T-cell (primary cell): Measurements from ENCODE around the gene DNPH1. TPM values are rescaled to one million over a fixed set of nuclear protein-coding genes. Genes with fewer than 3 reads are reported as not detected.

ENCODE experiments used
- ATAC-seq, 4 experiments: fragments of 200-7000 bp in 3 of 4; fragments of 150-1000 bp in 1 of 4; cut with Tn5 transposase; replicated peaks in 1 of 4; 1 replicate in 3 of 4; 2 replicates in 1 of 4; pipeline ENCODE4 v1.10.0; 2021; ENCODE audit warnings: moderate library complexity in 3 of 4, mild to moderate bottlenecking in 2 of 4, moderate number of reproducible peaks in 1 of 4
- CTCF ChIA-PET, 2 donors: fragments of 300-600 bp; sonication (Branson Sonifier 250); formaldehyde crosslinking; loops; one replicate each; lab custom pipeline; 2022; ENCODE audit warnings: antibody characterized with exemption in 2 of 2; lab: Charles Lee
- POLR2A ChIA-PET, 2 donors: fragments of 300-600 bp; sonication (Branson Sonifier 250); formaldehyde crosslinking; loops; one replicate each; lab custom pipeline; 2022; ENCODE audit warnings: antibody characterized with exemption in 2 of 2; lab: Charles Lee
- DNase-seq, 35 experiments: peaks; one replicate each; pipeline versions ENCODE4 v3.0.0 to v3.0.0-alpha.2; 2013 to 2023
- H3K27ac ChIP-seq: one replicate; pipeline ENCODE4 v1.5.1; 2013; ENCODE audit warnings: low read length
- H3K27me3 ChIP-seq, 2 experiments: replicated peaks in 1 of 2; 1 replicate in 1 of 2; 2 replicates in 1 of 2; pipeline versions ENCODE4 v1.6.1 to v1.7.0; 2013; ENCODE audit warnings: low read length in 1 of 2, mixed read lengths in 1 of 2; ENCODE audit not compliant: control insufficient read depth in 2 of 2, insufficient read depth in 2 of 2; ENCODE audit errors: extremely low read depth in 1 of 2
- H3K36me3 ChIP-seq, 2 donors: 1 replicate in 1 of 2; 2 replicates in 1 of 2; pipeline versions ENCODE4 v1.6.1 to v1.7.0; 2013; ENCODE audit warnings: low read length in 1 of 2; ENCODE audit not compliant: control insufficient read depth in 2 of 2, insufficient read depth in 1 of 2; ENCODE audit errors: extremely low read depth in 1 of 2
- H3K4me1 ChIP-seq, 2 experiments: 1 replicate in 1 of 2; 2 replicates in 1 of 2; pipeline versions ENCODE4 v1.6.1 to v1.7.0; 2013; ENCODE audit warnings: low read length in 2 of 2, mixed read lengths in 1 of 2; ENCODE audit not compliant: insufficient read depth in 2 of 2, control insufficient read depth in 1 of 2; ENCODE audit errors: extremely low read depth in 1 of 2
- H3K4me3 ChIP-seq, 2 donors: 1 replicate in 1 of 2; 2 replicates in 1 of 2; pipeline versions ENCODE4 v1.5.1 to v1.7.0; 2013; ENCODE audit warnings: mild to moderate bottlenecking in 2 of 2, low read length in 1 of 2, moderate library complexity in 1 of 2; ENCODE audit not compliant: control insufficient read depth in 1 of 2; ENCODE audit errors: extremely low read depth in 1 of 2
- H3K9me3 ChIP-seq: 2 replicates; pipeline ENCODE4 v1.7.0; 2013
- H3K27ac Mint-ChIP-seq, 2 donors: one replicate each; pipeline ENCODE4 v1.8.0; 2020 to 2021; ENCODE audit warnings: mild to moderate bottlenecking in 2 of 2, mixed read lengths in 2 of 2
- H3K27me3 Mint-ChIP-seq, 2 donors: one replicate each; pipeline ENCODE4 v1.8.0; 2021 to 2022; ENCODE audit warnings: mixed read lengths in 2 of 2
- H3K36me3 Mint-ChIP-seq: one replicate; pipeline ENCODE4 v1.8.0; 2021; ENCODE audit warnings: mixed read lengths
- H3K4me1 Mint-ChIP-seq, 3 donors: one replicate each; pipeline ENCODE4 v1.8.0; 2020 to 2022; ENCODE audit warnings: mixed read lengths in 3 of 3, mild to moderate bottlenecking in 1 of 3
- H3K4me3 Mint-ChIP-seq, 3 donors: one replicate each; pipeline ENCODE4 v1.8.0; 2020 to 2022; ENCODE audit warnings: mild to moderate bottlenecking in 3 of 3, mixed read lengths in 3 of 3, moderate library complexity in 3 of 3
- H3K9me3 Mint-ChIP-seq, 3 donors: one replicate each; pipeline ENCODE4 v1.8.0; 2020 to 2022; ENCODE audit warnings: mixed read lengths in 3 of 3
- WGBS: methylation state at CpG from one replicate; pipeline ENCODE4 v1.1.5; 2013; ENCODE audit warnings: missing lambda C conversion rate; ENCODE audit not compliant: insufficient coverage; 5-methylcytosine and 5-hydroxymethylcytosine counted together
- total RNA-seq, 35 experiments: library from RNA in 6 of 35; stranded (reverse) in 6 of 35; fragments of 120-200 nt in 1 of 35; gene quantifications; one replicate each; pipeline versions ENCODE4 v1.2.1 to v1.2.4 and lab custom pipeline; 2013 to 2026

Gene DNPH1
- total RNA-seq, 5 donors from 2014 or later (not counting 1 experiment from before 2014, with no cell fraction given) = 28.5 to 76.1 (median 57.5) TPM

DNA sequence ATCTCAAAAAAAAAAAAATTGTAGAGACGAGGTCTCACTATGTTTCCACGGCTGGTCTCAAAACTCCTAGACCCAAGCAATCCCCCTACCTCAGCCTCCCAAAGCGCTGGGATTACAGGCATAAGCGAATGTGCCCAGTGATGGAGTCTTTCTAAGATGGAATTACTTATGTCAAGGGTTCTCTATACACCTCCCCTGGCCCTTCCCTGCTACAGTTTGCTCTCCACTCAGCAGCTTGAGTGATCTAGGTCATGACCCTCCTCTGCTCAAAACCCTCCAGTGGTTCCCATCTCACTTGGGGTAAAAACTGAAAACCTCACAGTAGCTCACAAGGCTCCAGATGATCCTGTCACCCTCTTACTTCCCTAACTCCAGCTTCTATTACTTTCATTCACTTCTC, 1.8 kb upstream of the DNPH1 start:
- no peaks in the 10 kb centered on the region for H3K36me3 Mint-ChIP-seq
- DNase-seq (no peak), ATAC-seq (no peak)
- peaks cover 25 to 34% (median 32%) of the 10 kb centered on the region in 3 donors for H3K4me1 Mint-ChIP-seq
- Histone ChIP-seq H3K27ac (no peak overlapping the region), H3K9me3 (no peaks in the 10 kb centered on the region), H3K36me3 (peaks cover 0 to under 1% of the 10 kb centered on the region in 2 donors), H3K27me3 (peaks cover 2 to 13% of the 10 kb centered on the region in 2 experiments), H3K4me1 (peaks cover 0 to 24% of the 10 kb centered on the region in 2 experiments), H3K4me3 (no peak overlapping the region)
- H3K27me3 Mint-ChIP-seq = peaks cover under 1 to 2% of the 10 kb centered on the region in 2 donors
- peak overlapping the region in 1 of 2 donors; percentile 59 for H3K27ac Mint-ChIP-seq
- 80% methylated on average over 1 of the region's 4 CpGs for WGBS
- POLR2A ChIA-PET = no interaction called here
- peak overlapping the region in 1 of 3 donors; percentile 10 for H3K4me3 Mint-ChIP-seq
- CTCF ChIA-PET = no interaction called here
- no peaks in the 10 kb centered on the region for H3K9me3 Mint-ChIP-seq

DNA sequence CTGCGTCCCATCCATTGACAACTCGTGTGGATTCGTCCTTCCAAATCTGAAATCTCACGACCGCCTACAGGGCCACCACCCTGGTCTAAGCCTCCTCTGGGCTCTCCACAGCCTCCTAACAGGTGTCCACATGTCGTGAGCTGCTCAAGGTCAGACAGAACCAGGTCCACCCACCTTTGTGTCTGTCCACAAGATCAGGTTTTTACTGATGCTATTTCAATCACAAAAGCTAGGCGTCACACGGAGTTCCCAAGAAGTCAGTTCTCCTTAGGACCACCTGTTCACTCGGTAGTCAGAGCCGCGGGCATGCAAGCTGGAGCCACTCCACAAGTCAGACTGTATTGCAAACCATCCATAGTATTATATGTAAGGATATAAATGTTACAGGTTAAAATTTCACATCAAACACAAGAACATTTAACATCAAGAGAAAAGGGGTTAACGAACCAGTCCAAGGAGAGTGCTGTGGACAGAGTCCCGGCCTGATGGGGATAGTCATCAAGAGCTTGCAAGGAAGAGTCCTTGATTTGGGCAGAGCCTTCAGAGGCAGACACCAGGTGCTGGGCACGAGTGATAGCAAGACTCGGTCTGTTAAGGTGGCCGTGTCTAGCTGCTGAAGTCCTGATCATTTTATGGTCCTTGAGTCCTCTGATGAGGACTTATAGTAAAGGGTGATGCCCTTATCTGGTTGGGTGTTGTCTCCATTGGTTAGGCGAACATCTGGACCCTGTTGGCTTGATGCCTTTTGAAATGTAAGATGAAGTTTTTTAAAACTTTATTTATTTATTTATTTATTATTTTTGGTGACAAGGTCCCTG, 731 bp upstream of the DNPH1 start:
- Histone ChIP-seq H3K36me3 (peaks cover 0 to 5% of the 10 kb centered on the region in 2 donors), H3K4me3 (peak overlapping the region; percentile 56 to 66), H3K4me1 (peaks cover 3 to 34% of the 10 kb centered on the region in 2 experiments), H3K27ac (peak overlapping the region; percentile 34), H3K27me3 (peaks cover 0 to 9% of the 10 kb centered on the region in 2 experiments), H3K9me3 (no peaks in the 10 kb centered on the region)
- DNase-seq (no peak), ATAC-seq (peak in 1 of 4 experiments; percentile 2)
- WGBS = 77% methylated on average over 13 of the region's 17 CpGs
- Mint-ChIP-seq H3K4me3 (peak overlapping the region; percentile 84 to 92 (median 88)), H3K27ac (peak overlapping the region; percentile 89 to 90), H3K27me3 (peaks cover 0 to 2% of the 10 kb centered on the region in 2 donors), H3K4me1 (peaks cover 35 to 44% (median 41%) of the 10 kb centered on the region in 3 donors), H3K36me3 (no peaks in the 10 kb centered on the region), H3K9me3 (no peaks in the 10 kb centered on the region)
- POLR2A ChIA-PET = interaction anchor here in 1 of 2 donors (0.6 kb wide), 1 partner anchor 9 kb away, joined by 3 read pairs; no protein-coding TSS in a partner anchor
- CTCF ChIA-PET = interaction anchor here (1.0 to 1.6 kb wide), 3 partner anchors 17 to 60 kb away, joined by 3 to 5 read pairs (median 5); partner anchors contain the start of gene CUL9 (in 1 of the 2)

DNA sequence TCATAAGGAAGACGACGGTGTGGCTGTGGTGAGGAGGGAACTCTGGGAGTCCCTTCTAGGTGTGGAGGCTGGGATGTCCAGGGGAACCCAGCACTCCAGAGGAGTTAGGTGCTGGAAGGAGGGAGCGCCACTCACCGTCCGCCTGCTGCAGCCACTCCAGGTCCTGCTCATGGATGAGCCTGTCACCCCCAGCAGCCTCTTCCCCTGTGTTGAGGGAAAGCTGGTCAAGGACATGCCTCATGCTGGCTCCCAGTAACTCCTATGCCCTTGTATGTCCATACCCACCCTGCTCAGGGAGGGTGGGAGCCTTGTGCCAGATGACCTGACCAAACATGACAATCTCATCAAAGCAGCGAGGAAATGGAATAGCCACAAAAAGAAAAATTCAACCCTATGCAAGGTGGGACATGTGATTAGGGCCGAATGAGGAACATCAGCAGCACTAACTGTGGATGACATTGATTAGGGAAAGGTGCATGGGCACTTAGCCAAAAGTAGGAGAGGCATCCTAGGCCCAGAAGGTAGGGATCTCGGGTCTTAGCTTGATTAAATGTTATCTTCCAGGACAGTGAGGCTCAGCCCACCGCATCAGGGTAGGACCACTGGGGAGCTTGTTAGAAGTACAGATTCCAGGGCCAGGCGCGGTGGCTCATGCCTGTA, 3.0 kb downstream of the DNPH1 start:
- peak overlapping the region in 1 of 3 donors; percentile 48 for H3K4me3 Mint-ChIP-seq
- CTCF ChIA-PET = interaction anchor here in 1 of 2 donors (1.0 kb wide), 1 partner anchor 12 kb away, joined by 6 read pairs; no protein-coding TSS in a partner anchor
- H3K4me1 Mint-ChIP-seq = peaks cover 55 to 73% (median 72%) of the 10 kb centered on the region in 3 donors
- no peak for DNase-seq
- no peaks in the 10 kb centered on the region for H3K9me3 Mint-ChIP-seq
- Histone ChIP-seq H3K36me3 (peaks cover 4 to 5% of the 10 kb centered on the region in 2 donors), H3K4me3 (no peak overlapping the region), H3K4me1 (peaks cover 9 to 65% of the 10 kb centered on the region in 2 experiments), H3K27me3 (no peaks in the 10 kb centered on the region), H3K9me3 (no peaks in the 10 kb centered on the region), H3K27ac (peak overlapping the region; percentile 96)
- POLR2A ChIA-PET = no interaction called here
- 90% methylated on average over 6 of the region's 11 CpGs for WGBS
- H3K36me3 Mint-ChIP-seq = peaks cover 3% of the 10 kb centered on the region
- peak overlapping the region; percentile 99 for H3K27ac Mint-ChIP-seq
- no peak for ATAC-seq
- peaks cover 0 to 1% of the 10 kb centered on the region in 2 donors for H3K27me3 Mint-ChIP-seq

DNA sequence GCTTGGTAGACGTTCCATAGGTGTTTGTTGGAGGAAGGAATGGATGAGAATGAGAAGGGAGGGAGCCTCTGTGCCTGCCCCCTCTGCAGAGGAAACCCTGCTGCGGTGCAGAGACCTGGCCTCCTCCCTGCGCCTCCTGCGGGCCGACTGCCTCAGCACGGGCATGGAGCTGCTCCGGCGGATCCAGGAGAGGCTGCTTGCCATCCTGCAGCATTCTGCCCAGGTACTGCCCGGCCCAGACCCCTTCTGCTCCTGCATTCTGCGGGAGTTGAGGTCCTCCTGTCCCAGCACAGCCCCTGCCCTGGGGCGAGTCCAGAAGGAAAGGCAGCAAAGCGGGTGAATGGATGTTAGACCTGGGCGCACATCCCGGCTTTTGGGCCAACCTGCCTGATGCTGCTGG, 6.1 kb downstream of the DNPH1 start:
- Mint-ChIP-seq H3K27ac (peak overlapping the region; percentile 99), H3K9me3 (no peaks in the 10 kb centered on the region), H3K27me3 (no peaks in the 10 kb centered on the region), H3K4me3 (peak overlapping the region in 2 of 3 donors; percentile 14 to 20), H3K4me1 (peaks cover 50 to 72% (median 65%) of the 10 kb centered on the region in 3 donors), H3K36me3 (peaks cover 21% of the 10 kb centered on the region)
- Histone ChIP-seq H3K4me3 (no peak overlapping the region), H3K27me3 (no peaks in the 10 kb centered on the region), H3K36me3 (peaks cover 9 to 23% of the 10 kb centered on the region in 2 donors), H3K27ac (peak overlapping the region; percentile 96), H3K9me3 (no peaks in the 10 kb centered on the region), H3K4me1 (peaks cover 9 to 56% of the 10 kb centered on the region in 2 experiments)
- ATAC-seq = no peak
- 94% methylated on average over 13 of the region's 14 CpGs for WGBS
- peak in 1 of 35 experiments; percentile 21 for DNase-seq
- ChIA-PET POLR2A (no interaction called here), CTCF (interaction anchor here in 1 of 2 donors (0.5 kb wide), 2 partner anchors 15 to 175 kb away, joined by 3 to 5 read pairs; no protein-coding TSS in a partner anchor)

DNA sequence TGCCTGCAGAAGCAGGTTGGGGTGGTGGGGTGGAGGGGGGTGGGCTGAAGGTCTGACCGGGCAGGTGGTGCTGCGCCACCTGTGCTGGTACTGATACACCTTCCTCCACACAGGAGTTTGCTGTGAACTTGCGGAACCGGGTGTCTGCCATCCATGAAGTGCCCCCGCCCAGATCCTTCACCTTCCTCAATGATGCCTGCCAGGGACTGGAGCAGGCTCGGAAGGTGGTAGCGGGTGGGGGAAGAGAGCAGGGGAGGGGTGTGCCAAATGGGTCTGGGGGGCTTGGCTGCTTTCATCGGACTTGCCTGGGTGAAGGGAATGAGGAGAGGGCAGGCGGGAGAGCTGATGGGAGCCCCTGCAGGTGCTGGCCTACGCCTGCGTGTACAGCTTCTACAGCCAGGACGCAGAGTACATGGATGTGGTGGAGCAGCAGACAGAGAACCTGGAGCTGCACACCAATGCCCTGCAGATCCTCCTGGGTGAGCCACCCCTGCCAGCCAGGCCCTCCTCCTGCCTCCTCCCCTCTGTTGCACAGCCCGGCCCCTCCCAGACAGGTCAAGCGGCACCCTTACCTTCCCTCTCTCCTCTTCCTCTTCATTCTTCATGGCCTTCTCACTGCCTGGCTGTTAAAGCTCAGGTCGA, 6.7 kb downstream of the DNPH1 start:
- H3K27ac ChIP-seq = no peak overlapping the region
- peak overlapping the region; percentile 89 to 93 for H3K27ac Mint-ChIP-seq
- H3K4me3 Mint-ChIP-seq = peak overlapping the region in 2 of 3 donors; percentile 14 to 20
- peaks cover 43 to 66% (median 60%) of the 10 kb centered on the region in 3 donors for H3K4me1 Mint-ChIP-seq
- no peak overlapping the region for H3K4me3 ChIP-seq
- no peaks in the 10 kb centered on the region for H3K27me3 Mint-ChIP-seq
- DNase-seq (no peak), ATAC-seq (no peak)
- CTCF ChIA-PET = no interaction called here
- WGBS = 95% methylated on average over 9 of the region's 15 CpGs
- peaks cover 24% of the 10 kb centered on the region for H3K36me3 Mint-ChIP-seq
- H3K27me3 ChIP-seq = no peaks in the 10 kb centered on the region
- H3K36me3 ChIP-seq = peaks cover 9 to 26% of the 10 kb centered on the region in 2 donors
- H3K4me1 ChIP-seq = peaks cover 9 to 50% of the 10 kb centered on the region in 2 experiments
- no peaks in the 10 kb centered on the region for H3K9me3 ChIP-seq
- POLR2A ChIA-PET = no interaction called here
- no peaks in the 10 kb centered on the region for H3K9me3 Mint-ChIP-seq
